Measurements from ENCODE around the gene BAIAP2.

Gene BAIAP2

GRCh38 chr17:81118308-81119221 lies 83.6 kb downstream of the BAIAP2 start:
- H3K9ac ChIP-seq (ENCODE audit: insufficient read length, low read depth) = peak overlapping the region; percentile 61
- H3K4me1 ChIP-seq (ENCODE audit: insufficient read depth, insufficient read length) = peaks cover 35% of the 10 kb centered on the region
- no peak for DNase-seq (ENCODE audit: low read depth, low spot score)

GRCh38 chr17:81119223-81120148 lies 84.5 kb downstream of the BAIAP2 start:
- no peak overlapping the region for H3K4me3 ChIP-seq (ENCODE audit: insufficient read length, low read depth)
- peaks cover 15% of the 10 kb centered on the region for H3K36me3 ChIP-seq (ENCODE audit: insufficient read depth, insufficient read length, low read length)
- H3K27me3 ChIP-seq (ENCODE audit: insufficient read depth, insufficient read length) = no peaks in the 10 kb centered on the region
- no peaks in the 10 kb centered on the region for H3K9me3 ChIP-seq (ENCODE audit: insufficient read depth, low read length)
- H3K9ac ChIP-seq (ENCODE audit: insufficient read length, low read depth) = no peak overlapping the region
- DNase-seq (ENCODE audit: low read depth, low spot score) = peak; percentile 43
- peaks cover 39% of the 10 kb centered on the region for H3K4me1 ChIP-seq (ENCODE audit: insufficient read depth, insufficient read length)
- TF ChIP-seq SUZ12 (IDR thresholded peaks at IDR 0.05; ENCODE audit: extremely low read depth, insufficient read depth, insufficient read length) = no peak
- TF ChIP-seq YY1 (IDR thresholded peaks at IDR 0.05; ENCODE audit: insufficient read depth, insufficient read length) = no peak
- no peak for TF ChIP-seq ZNF274 (IDR thresholded peaks at IDR 0.05; ENCODE audit: low read depth, low read length)

More at GRCh38 chr17:81118308-81119221, 83.6 kb downstream of the BAIAP2 start:
- no peak for TF ChIP-seq ZNF274 (IDR thresholded peaks at IDR 0.05; ENCODE audit: low read depth, low read length)
- no peak for TF ChIP-seq SUZ12 (IDR thresholded peaks at IDR 0.05; ENCODE audit: extremely low read depth, insufficient read depth, insufficient read length)
- H3K27me3 ChIP-seq (ENCODE audit: insufficient read depth, insufficient read length) = no peaks in the 10 kb centered on the region
- H3K9me3 ChIP-seq (ENCODE audit: insufficient read depth, low read length) = no peaks in the 10 kb centered on the region
- peaks cover 15% of the 10 kb centered on the region for H3K36me3 ChIP-seq (ENCODE audit: insufficient read depth, insufficient read length, low read length)
- H3K4me3 ChIP-seq (ENCODE audit: insufficient read length, low read depth) = no peak overlapping the region

GRCh38 chr17:81120149-81120484 lies 85.2 kb downstream of the BAIAP2 start:
- Histone ChIP-seq H3K4me1 (ENCODE audit: insufficient read depth, insufficient read length) (peaks cover 35% of the 10 kb centered on the region), H3K36me3 (ENCODE audit: insufficient read depth, insufficient read length, low read length) (peaks cover 15% of the 10 kb centered on the region), H3K27me3 (ENCODE audit: insufficient read depth, insufficient read length) (no peaks in the 10 kb centered on the region), H3K9ac (ENCODE audit: insufficient read length, low read depth) (no peak overlapping the region), H3K9me3 (ENCODE audit: insufficient read depth, low read length) (no peaks in the 10 kb centered on the region), H3K4me3 (ENCODE audit: insufficient read length, low read depth) (no peak overlapping the region)
- DNase-seq (ENCODE audit: low read depth, low spot score) = no peak
- no peak for TF ChIP-seq YY1 (IDR thresholded peaks at IDR 0.05; ENCODE audit: insufficient read depth, insufficient read length)
- no peak for TF ChIP-seq SUZ12 (IDR thresholded peaks at IDR 0.05; ENCODE audit: extremely low read depth, insufficient read depth, insufficient read length)
- TF ChIP-seq ZNF274 (IDR thresholded peaks at IDR 0.05; ENCODE audit: low read depth, low read length) = no peak

- no peaks in the 10 kb centered on the region for H3K9me3 ChIP-seq (ENCODE audit: insufficient read depth, low read length)
- H3K9ac ChIP-seq (ENCODE audit: insufficient read length, low read depth) = peak overlapping the region; percentile 50
- TF ChIP-seq SUZ12 (IDR thresholded peaks at IDR 0.05; ENCODE audit: extremely low read depth, insufficient read depth, insufficient read length) (no peak), ZNF274 (IDR thresholded peaks at IDR 0.05; ENCODE audit: low read depth, low read length) (no peak), YY1 (IDR thresholded peaks at IDR 0.05; ENCODE audit: insufficient read depth, insufficient read length) (no peak)
- no peak for DNase-seq (ENCODE audit: low read depth, low spot score)
- peaks cover 39% of the 10 kb centered on the region for H3K4me1 ChIP-seq (ENCODE audit: insufficient read depth, insufficient read length)
- H3K36me3 ChIP-seq (ENCODE audit: insufficient read depth, insufficient read length, low read length) = peaks cover 11% of the 10 kb centered on the region
- H3K4me3 ChIP-seq (ENCODE audit: insufficient read length, low read depth) = no peak overlapping the region
- H3K27me3 ChIP-seq (ENCODE audit: insufficient read depth, insufficient read length) = no peaks in the 10 kb centered on the region
Observed at GRCh38 chr17:81120695-81121621, 86.0 kb downstream of the BAIAP2 start.

- Histone ChIP-seq H3K9me3 (ENCODE audit: insufficient read depth, low read length) (no peaks in the 10 kb centered on the region), H3K9ac (ENCODE audit: insufficient read length, low read depth) (no peak overlapping the region), H3K27me3 (ENCODE audit: insufficient read depth, insufficient read length) (no peaks in the 10 kb centered on the region), H3K4me3 (ENCODE audit: insufficient read length, low read depth) (no peak overlapping the region), H3K4me1 (ENCODE audit: insufficient read depth, insufficient read length) (peaks cover 41% of the 10 kb centered on the region), H3K36me3 (ENCODE audit: insufficient read depth, insufficient read length, low read length) (no peaks in the 10 kb centered on the region)
- DNase-seq (ENCODE audit: low read depth, low spot score) = no peak
- TF ChIP-seq ZNF274 (IDR thresholded peaks at IDR 0.05; ENCODE audit: low read depth, low read length) (no peak), SUZ12 (IDR thresholded peaks at IDR 0.05; ENCODE audit: extremely low read depth, insufficient read depth, insufficient read length) (no peak), YY1 (IDR thresholded peaks at IDR 0.05; ENCODE audit: insufficient read depth, insufficient read length) (no peak)
Observed at GRCh38 chr17:81121841-81122733, 87.1 kb downstream of the BAIAP2 start.
